HL-60/S4 treated with retinoic acid at 250 ng/mL for 4 days and 3 days (cell line): Measurements from ENCODE around the gene TSFM.

Source experiments
- in situ Hi-C: fragments of 300-500 bp; cut with MboI; formaldehyde crosslinking; loops from 2 replicates; pipeline ENCODE4 v1.7.0; 2022; ENCODE audit warnings: low sequenced_read_pairs

TSFM gene

GRCh38 chr12:57782608-57783465, at the start of gene TSFM:
TSFM (plus strand) TSS chr12:57782787; CDS start chr12:57782802, 15 bp downstream.
- in situ Hi-C loops = no loop called here

DNA sequence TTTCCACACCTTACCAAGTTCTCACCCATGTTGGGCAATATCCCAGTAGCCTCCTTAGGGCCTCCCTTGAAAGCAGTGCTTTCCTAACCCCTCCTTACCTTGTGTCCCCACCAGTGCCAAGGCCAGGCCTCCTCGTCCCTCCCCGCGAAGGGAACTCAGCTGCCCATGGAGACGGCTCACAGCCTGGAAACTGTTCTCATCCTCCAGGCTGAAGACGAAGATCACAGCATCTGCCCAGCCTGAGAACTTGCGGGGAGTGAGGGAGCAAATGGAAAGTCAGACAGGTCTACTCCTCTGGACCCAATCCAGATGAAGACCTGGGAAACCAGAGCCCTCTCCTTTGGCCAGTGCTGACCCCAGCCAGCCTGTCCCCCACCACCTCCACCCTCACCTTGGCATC, 48.7 kb upstream of the TSFM start:
- in situ Hi-C loops = no loop called here

- in situ Hi-C loops = no loop called here
These were observed 48.0 kb upstream of the TSFM start for GRCh38 chr12:57734591-57734990.

DNA sequence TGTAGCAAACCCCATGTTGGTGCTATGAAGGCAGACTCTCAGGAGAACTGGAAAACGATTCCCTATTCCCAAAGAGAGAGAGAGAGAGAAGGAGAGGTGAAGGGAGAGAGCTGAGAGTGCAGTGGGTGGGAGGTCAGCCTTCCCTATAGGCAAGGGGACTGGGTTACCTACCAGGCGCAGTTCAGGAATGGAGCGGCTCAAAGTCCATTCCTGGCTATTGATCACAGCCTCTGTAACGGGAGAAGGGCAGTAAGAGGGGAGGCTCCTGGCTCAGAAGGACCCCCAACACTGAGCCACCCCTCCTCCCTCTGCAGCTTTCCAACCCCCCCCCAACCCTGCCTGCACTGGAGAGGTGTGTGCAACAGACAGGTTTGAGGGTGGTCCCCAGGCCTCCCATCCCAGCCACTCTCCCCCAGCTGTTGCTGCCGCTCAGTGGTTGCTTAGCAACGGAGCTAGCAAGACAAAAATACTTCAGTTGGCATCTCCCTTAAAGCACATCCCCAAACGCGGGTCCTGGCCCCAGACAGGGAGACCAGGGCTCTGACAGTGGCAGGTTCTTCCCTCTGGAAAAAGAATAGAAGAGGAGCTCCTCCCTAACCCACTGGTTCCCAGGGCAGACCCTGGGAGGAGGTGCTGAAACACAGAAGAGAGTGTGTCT, 47.3 kb upstream of the TSFM start:
- in situ Hi-C loops = no loop called here

DNA sequence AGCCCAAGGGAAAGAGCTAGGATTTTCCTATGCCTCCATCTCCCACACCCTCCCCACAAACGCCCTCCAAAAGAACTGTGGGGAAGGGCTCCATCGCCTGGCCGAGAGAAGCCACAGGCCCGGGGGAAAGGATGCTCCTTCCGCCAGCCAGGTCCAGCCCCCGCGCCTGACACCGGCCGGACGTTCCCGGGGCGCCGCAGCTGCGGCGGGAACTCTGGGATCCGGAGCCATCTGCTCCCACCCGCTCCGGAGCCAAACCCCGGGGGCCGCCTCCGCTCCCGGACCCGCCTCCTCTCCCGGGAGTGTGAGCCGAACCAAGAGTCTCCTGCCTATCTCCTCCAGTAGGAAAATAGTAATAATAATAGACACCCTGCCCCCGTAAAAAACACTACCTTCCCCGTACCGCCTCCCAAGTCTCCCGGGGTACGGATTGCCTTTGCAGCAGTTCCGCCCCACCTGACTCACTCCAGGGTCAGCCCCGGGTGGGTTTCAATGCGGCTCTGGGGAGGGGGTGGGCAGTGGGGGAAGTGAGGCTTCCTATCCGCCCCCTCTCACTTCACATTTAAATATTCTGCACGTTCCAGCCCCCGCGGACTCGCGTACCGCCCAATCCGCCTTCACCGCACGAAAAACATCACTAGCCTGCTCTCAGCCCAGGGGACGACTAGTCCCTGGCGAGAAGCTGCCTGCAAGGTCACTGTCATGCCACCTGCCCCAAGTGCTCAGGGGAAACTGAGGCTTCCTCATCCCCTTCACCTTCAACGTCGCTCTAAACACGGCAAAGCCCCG, 46.4 kb upstream of the TSFM start:
- in situ Hi-C loops = no loop called here

DNA sequence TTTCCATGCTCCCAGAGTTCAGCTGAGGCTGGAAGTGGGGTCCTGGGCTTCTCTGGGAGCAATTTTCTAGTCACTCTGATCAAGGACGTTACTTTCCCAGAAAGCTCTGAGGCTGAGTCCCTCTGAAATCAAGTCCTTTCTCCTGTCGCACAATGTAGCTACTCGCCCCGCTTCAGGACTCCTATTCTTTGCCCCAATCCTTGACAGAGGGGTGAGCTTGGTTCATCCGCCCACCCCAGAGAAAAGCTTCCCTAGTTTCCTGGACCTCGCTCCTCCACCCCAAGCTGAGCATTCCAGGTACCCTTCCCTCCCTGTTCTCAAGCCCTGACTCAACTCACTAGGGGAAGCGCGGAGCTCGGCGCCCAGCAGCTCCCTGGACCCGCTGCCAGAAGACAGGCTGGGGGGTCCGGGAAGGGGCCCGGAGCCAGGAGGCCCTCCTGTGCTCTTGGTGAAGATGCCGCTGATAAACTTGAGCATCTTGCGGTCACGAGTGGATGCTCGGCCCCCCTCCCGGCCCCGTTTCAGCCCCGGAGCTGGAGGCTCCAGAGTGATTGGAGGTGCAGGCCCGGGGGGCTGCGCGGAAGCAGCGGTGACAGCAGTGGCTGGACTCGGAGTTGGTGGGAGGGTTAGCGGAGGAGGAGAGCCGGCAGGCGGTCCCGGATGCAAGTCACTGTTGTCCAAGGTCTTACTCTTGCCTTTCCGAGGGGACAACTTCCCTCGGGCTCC, 45.7 kb upstream of the TSFM start:
- in situ Hi-C loops = no loop called here

- in situ Hi-C loops = no loop called here
These were observed 44.8 kb upstream of the TSFM start for GRCh38 chr12:57737467-57738460.

DNA sequence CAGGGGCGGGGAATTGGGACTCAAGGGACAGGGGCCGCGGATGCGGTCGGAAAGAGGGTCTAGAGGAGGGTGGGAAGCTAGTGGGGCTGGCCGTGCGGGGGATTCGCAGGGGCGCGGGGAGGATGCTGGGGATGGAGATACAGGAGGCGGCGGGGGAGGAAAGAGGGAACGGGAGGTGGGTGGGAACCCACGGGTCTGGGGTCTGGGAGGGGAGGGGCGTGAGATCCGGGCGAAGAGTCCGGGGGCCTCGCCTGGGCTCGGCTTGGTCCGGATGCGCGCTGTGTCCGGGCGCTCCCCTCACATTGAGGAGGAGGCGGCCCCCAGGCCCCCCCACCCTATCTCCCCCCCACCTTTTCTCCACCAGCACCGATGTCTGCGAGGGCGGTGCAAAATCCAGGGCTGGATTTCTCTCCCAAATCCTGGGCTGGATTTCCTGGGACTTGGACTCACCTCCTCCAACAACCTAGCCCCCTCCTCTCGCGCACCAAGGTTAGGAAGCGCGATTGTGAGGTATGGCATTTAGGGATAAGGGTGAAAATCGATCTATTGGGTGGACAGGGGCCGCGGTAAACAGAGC, 43.8 kb upstream of the TSFM start, which contains the start of gene AGAP2:
Gene AGAP2, minus strand, starts transcription at position 82 of the 577 bp plus-strand sequence. CDS start 496 bp downstream, outside the sequence.
- in situ Hi-C loops = no loop called here

- in situ Hi-C loops = no loop called here
These were observed 43.2 kb upstream of the TSFM start for GRCh38 chr12:57739387-57739786.

GRCh38 chr12:57739914-57740538, 42.6 kb upstream of the TSFM start:
- in situ Hi-C loops = no loop called here

DNA sequence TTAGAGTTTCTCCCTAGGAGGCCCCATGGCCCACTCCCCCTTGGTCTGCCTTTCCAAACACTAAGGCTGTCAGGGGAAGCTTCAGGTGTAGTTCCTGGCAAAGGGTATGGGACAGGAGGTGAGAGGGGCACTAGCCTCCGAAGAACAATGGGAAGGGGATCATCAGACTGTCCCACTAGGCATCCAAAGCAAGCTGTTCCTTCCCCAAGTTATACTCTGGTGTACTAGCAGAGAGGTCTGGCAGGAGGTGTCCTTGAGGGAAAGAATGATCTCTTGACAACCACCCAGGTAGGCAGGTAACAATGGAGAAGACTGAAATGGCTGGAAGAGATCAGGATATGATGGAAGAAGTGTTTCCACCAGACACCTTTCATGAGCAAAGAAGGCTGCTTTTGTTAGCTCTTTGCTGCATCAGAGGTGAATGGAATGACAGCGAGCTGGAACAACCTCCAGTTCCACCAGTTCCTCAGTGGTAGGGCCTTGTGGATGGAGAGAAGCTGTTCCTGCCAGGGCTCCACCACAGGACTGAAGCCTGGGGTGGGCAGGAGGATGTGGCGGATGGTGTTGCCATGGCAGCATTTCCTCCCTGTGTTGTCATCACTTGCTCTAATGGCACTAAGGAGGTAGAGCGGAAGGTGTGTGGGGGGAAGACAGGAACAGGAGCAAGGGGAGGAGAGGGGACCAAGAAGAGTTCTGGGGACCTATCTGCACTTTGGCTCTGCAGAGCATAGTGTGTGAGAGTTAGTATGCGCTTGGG, 41.8 kb upstream of the TSFM start:
- in situ Hi-C loops = no loop called here

GRCh38 chr12:57741413-57741789, 41.2 kb upstream of the TSFM start:
- in situ Hi-C loops = no loop called here

GRCh38 chr12:57741844-57742738, 40.5 kb upstream of the TSFM start:
- in situ Hi-C loops = no loop called here

- in situ Hi-C loops = no loop called here
These were observed 38.8 kb upstream of the TSFM start for GRCh38 chr12:57743769-57744168.

GRCh38 chr12:57744194-57744776, 38.3 kb upstream of the TSFM start:
- in situ Hi-C loops = no loop called here

- in situ Hi-C loops = no loop called here
These were observed 37.7 kb upstream of the TSFM start, which contains the start of gene TSPAN31 for GRCh38 chr12:57744777-57745484. TSPAN31 (plus strand) TSS chr12:57745039; CDS start chr12:57745155, 116 bp downstream.
